Smooth muscle cell (in vitro differentiated cells): Measurements from ENCODE around the gene CEP295NL. TPM values are rescaled to one million over a fixed set of nuclear protein-coding genes. Genes with fewer than 3 reads are reported as not detected.
A peak's percentile ranks its signal among the peaks of the same experiment; 100 is the strongest.

Source experiments
- DNase-seq: peaks from one replicate; lab custom pipeline; 2025; ENCODE audit not compliant: unreplicated experiment; lab: John Stamatoyannopoulos, UW
- H2AFZ ChIP-seq: fragments of 200-600 bp; sonication (generic); 2 replicates; pipeline ENCODE4 v1.6.0; 2016; ENCODE audit warnings: antibody characterized with exemption, low read depth, mild to moderate bottlenecking
- H3F3A ChIP-seq: fragments of 200-600 bp; sonication (generic); 2 replicates; pipeline ENCODE4 v1.6.0; 2017; ENCODE audit warnings: antibody characterized with exemption, low read depth
- H3K27ac ChIP-seq: fragments of 200-600 bp; sonication (generic); 2 replicates; pipeline ENCODE4 v1.5.1; 2016; ENCODE audit warnings: low read depth, mild to moderate bottlenecking
- H3K27me3 ChIP-seq: fragments of 200-600 bp; sonication (generic); 2 replicates; pipeline ENCODE4 v1.6.1; 2016; ENCODE audit warnings: low read depth, mild to moderate bottlenecking
- H3K36me3 ChIP-seq: fragments of 200-600 bp; sonication (generic); 2 replicates; pipeline ENCODE4 v1.5.1; 2016; ENCODE audit warnings: low read depth
- H3K4me1 ChIP-seq: fragments of 200-600 bp; sonication (generic); 2 replicates; pipeline ENCODE4 v1.5.1; 2016; ENCODE audit warnings: low read depth
- H3K4me2 ChIP-seq: fragments of 200-600 bp; sonication (generic); 2 replicates; pipeline ENCODE4 v1.6.0; 2016; ENCODE audit warnings: mild to moderate bottlenecking
- H3K4me3 ChIP-seq: fragments of 200-600 bp; sonication (generic); 2 replicates; pipeline ENCODE4 v1.5.1; 2016; ENCODE audit warnings: mild to moderate bottlenecking
- H3K79me2 ChIP-seq: fragments of 200-600 bp; sonication (generic); 2 replicates; pipeline ENCODE4 v1.6.0; 2016; ENCODE audit warnings: low read depth, mild to moderate bottlenecking
- H3K9ac ChIP-seq: fragments of 200-600 bp; sonication (generic); 2 replicates; pipeline ENCODE4 v1.6.0; 2016; ENCODE audit warnings: low read depth
- H3K9me3 ChIP-seq: fragments of 200-600 bp; sonication (generic); replicated peaks from 2 replicates; pipeline ENCODE4 v1.5.1; 2016; ENCODE audit warnings: low read depth
- H4K20me1 ChIP-seq: fragments of 200-600 bp; sonication (generic); 2 replicates; pipeline ENCODE4 v1.6.0; 2016; ENCODE audit warnings: low read depth
- CTCF ChIP-seq: fragments of 200-600 bp; sonication (generic); IDR thresholded peaks from 2 replicates; pipeline ENCODE4 v1.5.1; 2017; ENCODE audit warnings: borderline replicate concordance, mild to moderate bottlenecking, antibody characterized with exemption; ENCODE audit not compliant: insufficient read depth, poor library complexity, severe bottlenecking
- WGBS: methylation state at CpG from one replicate; pipeline ENCODE4 v1.1.7; 2016; ENCODE audit warnings: low lambda C conversion rate; 5-methylcytosine and 5-hydroxymethylcytosine counted together
- polyA plus RNA-seq: library from polyadenylated mRNA; unstranded; fragments of >200 nt; fragmentation: Nextera tagmentation; extraction: Ambion mirVana; gene quantifications from 2 replicates; pipeline ENCODE4 v1.2.1, GENCODE V29; 2016
- total RNA-seq: library from RNA; depleted of rRNA; stranded (reverse); fragments of >200 nt; gene quantifications from 2 replicates; pipeline ENCODE4 v1.2.3, GENCODE V29; 2014

The CEP295NL gene
- total and polyA plus RNA-seq, 2 experiments from 2014 or later: 1.2 TPM; not detected in 1

DNA sequence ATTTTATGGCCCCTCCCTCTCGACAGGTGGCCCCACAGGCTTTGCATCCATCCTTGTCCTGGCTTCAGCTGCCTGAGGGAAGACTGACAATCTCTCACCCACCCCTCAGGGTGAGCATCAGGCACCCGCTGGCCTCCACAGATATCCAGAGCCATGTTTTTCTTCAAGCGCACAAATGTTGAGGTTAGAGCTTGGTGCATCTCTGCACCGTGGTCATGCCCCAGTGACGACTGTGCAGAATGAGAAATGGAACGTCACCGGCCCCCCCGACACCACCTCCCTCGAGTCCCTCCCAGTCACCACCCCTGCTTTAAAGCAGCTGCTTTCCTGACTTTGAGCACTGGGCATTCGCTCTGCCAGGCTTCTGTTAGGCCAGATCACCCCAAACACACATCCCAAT lies 42.0 kb upstream of the CEP295NL start:
- H3K4me2 ChIP-seq: no peak overlapping the region
- no peaks in the 10 kb centered on the region for H3K9me3 ChIP-seq
- no peak for TF ChIP-seq CTCF
- DNase-seq: no peak
- no peaks in the 10 kb centered on the region for H3K27me3 ChIP-seq
- no peaks in the 10 kb centered on the region for H4K20me1 ChIP-seq
- H3K9ac ChIP-seq: no peak overlapping the region
- no peaks in the 10 kb centered on the region for H3K36me3 ChIP-seq
- no peak overlapping the region for H3K4me3 ChIP-seq
- H3F3A ChIP-seq: no peaks in the 10 kb centered on the region
- no peaks in the 10 kb centered on the region for H3K79me2 ChIP-seq
- no peak overlapping the region for H2AFZ ChIP-seq
- 84% methylated on average over 10 of the region's 10 CpGs for WGBS
- H3K4me1 ChIP-seq: peaks cover 8% of the 10 kb centered on the region
- no peak overlapping the region for H3K27ac ChIP-seq

DNA sequence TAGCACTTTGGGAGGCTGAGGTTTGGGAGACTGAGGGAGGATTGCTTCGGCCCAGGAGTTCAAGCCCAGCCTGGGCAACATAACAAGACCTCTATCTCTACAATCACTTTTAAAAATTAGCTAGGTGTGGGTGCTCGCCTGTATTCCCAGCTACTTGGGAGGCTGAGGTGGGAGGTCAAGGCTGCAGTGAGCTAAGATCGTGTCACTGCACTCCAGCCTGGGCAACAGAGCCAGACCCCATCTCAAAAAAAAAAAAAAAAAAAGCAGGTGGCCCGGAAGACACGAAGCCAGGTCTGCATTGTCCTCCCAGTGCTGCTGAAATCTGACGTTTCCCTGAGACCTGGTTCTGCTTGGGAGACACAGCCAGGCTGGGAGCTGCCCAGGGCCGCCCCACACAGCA lies 41.0 kb upstream of the CEP295NL start:
- H3K9ac ChIP-seq: no peak overlapping the region
- H3K4me3 ChIP-seq: no peak overlapping the region
- WGBS: 89% methylated on average over 7 of the region's 7 CpGs
- H3K27ac ChIP-seq: no peak overlapping the region
- H3K79me2 ChIP-seq: no peaks in the 10 kb centered on the region
- H4K20me1 ChIP-seq: no peaks in the 10 kb centered on the region
- H3K4me1 ChIP-seq: peaks cover 12% of the 10 kb centered on the region
- H3K36me3 ChIP-seq: no peaks in the 10 kb centered on the region
- no peaks in the 10 kb centered on the region for H3K27me3 ChIP-seq
- no peaks in the 10 kb centered on the region for H3F3A ChIP-seq
- no peak overlapping the region for H2AFZ ChIP-seq
- no peak overlapping the region for H3K4me2 ChIP-seq
- H3K9me3 ChIP-seq: no peaks in the 10 kb centered on the region
- no peak for TF ChIP-seq CTCF
- DNase-seq: no peak

- H3K27ac ChIP-seq: peak overlapping the region; percentile 76
- H3K79me2 ChIP-seq: no peaks in the 10 kb centered on the region
- peaks cover 12% of the 10 kb centered on the region for H3K4me1 ChIP-seq
- H4K20me1 ChIP-seq: no peaks in the 10 kb centered on the region
- 52% methylated on average over 6 of the region's 6 CpGs for WGBS
- H3F3A ChIP-seq: peaks cover 5% of the 10 kb centered on the region
- H3K4me3 ChIP-seq: no peak overlapping the region
- no peak for DNase-seq
- no peaks in the 10 kb centered on the region for H3K27me3 ChIP-seq
- H3K4me2 ChIP-seq: peak overlapping the region; percentile 59
- H2AFZ ChIP-seq: no peak overlapping the region
- H3K9ac ChIP-seq: no peak overlapping the region
- TF ChIP-seq CTCF: no peak
- no peaks in the 10 kb centered on the region for H3K9me3 ChIP-seq
- no peaks in the 10 kb centered on the region for H3K36me3 ChIP-seq
Observed at GRCh38 chr17:78940708-78941107, 37.7 kb upstream of the CEP295NL start.

- DNase-seq: no peak
- no peaks in the 10 kb centered on the region for H3K27me3 ChIP-seq
- peaks cover 12% of the 10 kb centered on the region for H3K4me1 ChIP-seq
- no peaks in the 10 kb centered on the region for H3K79me2 ChIP-seq
- H3K4me2 ChIP-seq: peak overlapping the region; percentile 59
- H3K36me3 ChIP-seq: no peaks in the 10 kb centered on the region
- peaks cover 9% of the 10 kb centered on the region for H3F3A ChIP-seq
- no peak overlapping the region for H3K4me3 ChIP-seq
- peak overlapping the region; percentile 76 for H3K27ac ChIP-seq
- H4K20me1 ChIP-seq: no peaks in the 10 kb centered on the region
- no peak overlapping the region for H3K9ac ChIP-seq
- TF ChIP-seq CTCF: no peak
- WGBS: 69% methylated on average over 5 of the region's 5 CpGs
- H3K9me3 ChIP-seq: no peaks in the 10 kb centered on the region
- H2AFZ ChIP-seq: no peak overlapping the region
Observed at GRCh38 chr17:78940258-78940657, 37.3 kb upstream of the CEP295NL start.
